ENCODE measurements around the gene UBE2H. TPM values are rescaled to one million over a fixed set of nuclear protein-coding genes. Genes with fewer than 3 reads are reported as not detected.

The UBE2H gene
- total and polyA plus RNA-seq, 10 donors: 13.5 to 98.0 (median 65.5) TPM

GRCh38 chr7:129990403-129991192 is 37.8 kb upstream of the UBE2H start:
- Histone ChIP-seq H3K4me1 (peaks cover 0 to 18% (median 0%) of the 10 kb centered on the region in 6 donors), H3K27me3 (replicated peaks in 1 of 7) (no peaks in the 10 kb centered on the region), H3K27ac (no peak overlapping the region), H3K4me3 (no peak overlapping the region), H3K36me3 (no peaks in the 10 kb centered on the region), H3K9me3 (no peaks in the 10 kb centered on the region)
- TF ChIP-seq, protein P1, sequence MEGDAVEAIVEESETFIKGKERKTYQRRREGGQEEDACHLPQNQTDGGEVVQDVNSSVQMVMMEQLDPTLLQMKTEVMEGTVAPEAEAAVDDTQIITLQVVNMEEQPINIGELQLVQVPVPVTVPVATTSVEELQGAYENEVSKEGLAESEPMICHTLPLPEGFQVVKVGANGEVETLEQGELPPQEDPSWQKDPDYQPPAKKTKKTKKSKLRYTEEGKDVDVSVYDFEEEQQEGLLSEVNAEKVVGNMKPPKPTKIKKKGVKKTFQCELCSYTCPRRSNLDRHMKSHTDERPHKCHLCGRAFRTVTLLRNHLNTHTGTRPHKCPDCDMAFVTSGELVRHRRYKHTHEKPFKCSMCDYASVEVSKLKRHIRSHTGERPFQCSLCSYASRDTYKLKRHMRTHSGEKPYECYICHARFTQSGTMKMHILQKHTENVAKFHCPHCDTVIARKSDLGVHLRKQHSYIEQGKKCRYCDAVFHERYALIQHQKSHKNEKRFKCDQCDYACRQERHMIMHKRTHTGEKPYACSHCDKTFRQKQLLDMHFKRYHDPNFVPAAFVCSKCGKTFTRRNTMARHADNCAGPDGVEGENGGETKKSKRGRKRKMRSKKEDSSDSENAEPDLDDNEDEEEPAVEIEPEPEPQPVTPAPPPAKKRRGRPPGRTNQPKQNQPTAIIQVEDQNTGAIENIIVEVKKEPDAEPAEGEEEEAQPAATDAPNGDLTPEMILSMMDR (IDR thresholded peaks at IDR 0.05 in 8 of 11, conservative IDR thresholded peaks at IDR 0.05 in 3 of 11): no peak
- TF ChIP-seq POLR2A (IDR thresholded peaks at IDR 0.05) (no peak), POLR2AphosphoS5 (IDR thresholded peaks at IDR 0.05) (no peak)
- intact Hi-C loops (cut with DNase I; ENCODE audit: low total_unique reads): no loop called here
- WGBS, 5 donors: 52 to 64% (median 61%) methylated on average over 5 to 8 of the region's 8 CpGs
- DNase-seq: peak; percentile 68

DNA sequence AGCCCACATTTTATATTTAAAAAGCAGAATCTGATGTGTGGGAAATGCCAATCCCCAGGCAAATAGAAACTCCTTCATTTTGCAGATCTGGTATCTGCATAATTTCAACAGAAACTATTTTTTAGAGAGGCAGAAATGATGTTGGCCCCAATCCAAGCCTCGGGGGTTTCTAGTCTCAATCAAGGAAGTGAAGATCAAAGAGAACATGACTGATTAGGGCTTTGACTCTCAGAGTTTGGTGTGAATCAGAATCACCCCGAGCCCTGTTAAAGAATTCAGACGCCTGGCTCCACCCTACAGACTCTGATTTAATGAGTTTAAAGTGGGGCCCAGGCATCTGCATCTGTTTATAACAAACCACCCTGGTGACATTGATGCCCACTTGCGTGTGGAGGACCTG is 36.7 kb upstream of the UBE2H start:
- H3K4me3 ChIP-seq: no peak overlapping the region
- H3K9me3 ChIP-seq: no peaks in the 10 kb centered on the region
- WGBS, 5 donors: 27 to 39% (median 34%) methylated on average over 4 of the region's 4 CpGs
- H3K27ac ChIP-seq: no peak overlapping the region
- H3K36me3 ChIP-seq: no peaks in the 10 kb centered on the region
- peaks cover 0 to 18% (median 0%) of the 10 kb centered on the region in 6 donors for H3K4me1 ChIP-seq
- H3K27me3 ChIP-seq (replicated peaks in 1 of 7): no peaks in the 10 kb centered on the region
- no peak for TF ChIP-seq POLR2A (IDR thresholded peaks at IDR 0.05)
- no peak for DNase-seq
- intact Hi-C loops (cut with DNase I; ENCODE audit: low total_unique reads): no loop called here

- no peak for DNase-seq
- Histone ChIP-seq H3K36me3 (no peaks in the 10 kb centered on the region), H3K4me1 (peaks cover 0 to 18% (median 0%) of the 10 kb centered on the region in 6 donors), H3K27ac (no peak overlapping the region), H3K27me3 (replicated peaks in 1 of 7) (peaks cover 0 to 6% (median 0%) of the 10 kb centered on the region in 7 donors), H3K4me3 (no peak overlapping the region), H3K9me3 (no peaks in the 10 kb centered on the region)
- WGBS, 5 donors: 91 to 94% (median 92%) methylated on average over 9 of the region's 9 CpGs
- TF ChIP-seq POLR2AphosphoS5 (IDR thresholded peaks at IDR 0.05) (no peak), POLR2A (IDR thresholded peaks at IDR 0.05) (no peak)
- TF ChIP-seq, protein P1 (IDR thresholded peaks at IDR 0.05 in 8 of 11, conservative IDR thresholded peaks at IDR 0.05 in 3 of 11): no peak
- intact Hi-C loops (cut with DNase I; ENCODE audit: low total_unique reads): no loop called here
These were observed 33.8 kb upstream of the UBE2H start for GRCh38 chr7:129986600-129986999.

- Histone ChIP-seq H3K4me1 (no peaks in the 10 kb centered on the region), H3K27ac (no peak overlapping the region), H3K4me3 (no peak overlapping the region), H3K9me3 (no peaks in the 10 kb centered on the region), H3K36me3 (no peaks in the 10 kb centered on the region), H3K27me3 (replicated peaks in 1 of 7) (peaks cover 0 to 6% (median 0%) of the 10 kb centered on the region in 7 donors)
- TF ChIP-seq POLR2A (IDR thresholded peaks at IDR 0.05): no peak
- TF ChIP-seq POLR2AphosphoS5 (IDR thresholded peaks at IDR 0.05): no peak
- TF ChIP-seq, protein P1 (IDR thresholded peaks at IDR 0.05 in 8 of 11, conservative IDR thresholded peaks at IDR 0.05 in 3 of 11): no peak
- intact Hi-C loops (cut with DNase I; ENCODE audit: low total_unique reads): no loop called here
- no peak for DNase-seq
- 83 to 91% (median 84%) methylated on average over 2 of the region's 2 CpGs for WGBS, 5 donors
These were observed 27.9 kb upstream of the UBE2H start for GRCh38 chr7:129980667-129981066.

Measured in spleen (tissue), 11 donors.